ENCODE data around the gene NAA16. TPM values are rescaled to one million over a fixed set of nuclear protein-coding genes. Genes with fewer than 3 reads are reported as not detected.
"Not testable (repeated sequence)": the region's sequence is repeated elsewhere in the genome, so short reads cannot be mapped to it uniquely, and the experiment has no call there.

NAA16 gene
- total RNA-seq, 1 donor from 2014 or later: 18.8 TPM

DNA sequence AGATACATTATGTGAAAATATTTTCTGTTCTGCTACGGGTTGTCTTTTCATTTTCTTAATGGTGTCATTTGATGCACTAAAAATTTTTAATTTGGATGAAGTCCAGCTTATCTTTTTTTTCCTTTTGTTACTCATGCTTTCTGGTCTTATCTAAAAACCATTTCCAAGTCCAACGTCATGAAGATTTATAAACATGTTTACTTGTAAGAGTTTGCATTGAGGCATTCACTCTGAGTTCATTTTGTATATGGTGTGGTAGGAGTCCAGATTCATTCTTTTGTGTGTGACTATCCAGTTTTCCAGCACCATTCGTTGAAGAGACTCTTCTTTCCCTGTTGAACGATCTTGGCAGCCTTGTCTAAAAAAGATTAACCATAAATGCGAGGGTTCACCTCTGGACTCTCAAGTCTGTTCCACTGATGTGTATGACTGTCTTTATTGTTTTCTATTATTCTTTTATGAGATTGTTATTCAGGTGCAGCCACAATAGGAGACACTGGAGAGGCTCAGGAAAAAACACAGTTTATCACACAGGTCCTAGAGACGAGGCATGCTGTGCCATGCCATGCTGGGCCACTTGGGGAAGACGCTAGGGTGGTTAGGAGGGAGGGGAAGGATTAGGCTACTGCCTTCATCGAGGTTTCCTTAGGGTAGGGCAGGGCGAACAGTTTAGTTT, 35.0 kb downstream of the NAA16 start:
- no peaks in the 10 kb centered on the region for H3K27me3 ChIP-seq (ENCODE audit: control insufficient read depth in 3 of 3, insufficient read depth in 3 of 3, low read length in 3 of 3)
- H3K9ac ChIP-seq (ENCODE audit: low read depth in 1 of 3, low read length in 3 of 3): no peak overlapping the region
- no peak overlapping the region for H3K4me3 ChIP-seq (ENCODE audit: low read length in 3 of 3)
- no peaks in the 10 kb centered on the region for H3K9me3 ChIP-seq (ENCODE audit: control insufficient read depth in 3 of 3, low read length in 3 of 3)
- H3K36me3 ChIP-seq (ENCODE audit: control insufficient read depth in 3 of 3, insufficient read depth in 3 of 3, low read length in 3 of 3): peaks cover 7 to 16% (median 12%) of the 10 kb centered on the region in 3 donors
- no peaks in the 10 kb centered on the region for H3K4me1 ChIP-seq (ENCODE audit: control insufficient read depth in 3 of 3, insufficient read depth in 3 of 3, low read length in 3 of 3)
- no peak overlapping the region for H3K27ac ChIP-seq (ENCODE audit: low read depth, low read length)

DNA sequence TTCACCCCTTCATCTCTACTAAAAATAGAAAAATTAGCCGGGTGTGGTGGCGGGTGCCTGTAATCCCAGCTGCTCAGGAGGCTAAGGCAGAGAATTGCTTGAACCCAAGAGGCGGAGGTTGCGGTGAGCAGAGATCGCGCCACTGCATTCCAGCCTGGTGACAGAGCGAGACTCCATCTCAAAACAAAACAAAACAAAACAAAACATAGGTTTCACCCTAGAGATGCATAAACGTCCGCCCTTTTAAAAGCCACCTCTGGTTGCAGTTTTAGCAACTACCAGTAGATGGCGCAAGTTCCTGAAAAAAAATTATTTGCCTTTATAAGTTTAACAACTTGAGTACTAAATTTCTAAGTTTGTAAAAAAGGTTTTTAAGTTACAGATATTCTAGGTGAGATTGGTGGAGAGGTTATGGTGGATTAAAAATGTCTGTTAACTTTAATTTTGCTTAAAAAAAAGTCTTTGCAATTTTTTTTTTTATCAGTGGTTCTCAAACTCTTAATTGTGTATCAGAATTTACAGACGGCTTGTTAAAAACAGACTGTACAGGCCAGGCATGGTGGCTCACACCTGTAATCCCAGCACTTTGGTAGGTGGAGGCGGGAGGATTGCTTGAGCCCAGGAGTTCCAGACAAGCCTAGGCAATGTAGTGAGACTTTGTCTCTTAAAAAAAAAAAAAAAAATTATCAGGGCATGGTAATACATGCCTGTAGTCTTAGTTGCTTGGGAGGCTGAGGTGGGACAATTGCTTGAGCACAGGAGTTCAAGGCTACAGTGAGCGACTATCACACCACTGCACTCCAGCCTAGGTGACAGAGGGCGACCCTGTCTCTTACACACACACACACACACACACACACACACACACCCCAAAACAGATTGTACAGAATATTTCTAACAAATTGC, 42.1 kb downstream of the NAA16 start:
- Histone ChIP-seq H3K27me3 (ENCODE audit: control insufficient read depth in 3 of 3, insufficient read depth in 3 of 3, low read length in 3 of 3) (no peaks in the 10 kb centered on the region), H3K4me1 (ENCODE audit: control insufficient read depth in 3 of 3, insufficient read depth in 3 of 3, low read length in 3 of 3) (peaks cover 0 to 4% (median 0%) of the 10 kb centered on the region in 3 donors), H3K27ac (ENCODE audit: low read depth, low read length) (no peak overlapping the region), H3K4me3 (ENCODE audit: low read length in 3 of 3) (no peak overlapping the region), H3K9ac (ENCODE audit: low read depth in 1 of 3, low read length in 3 of 3) (no peak overlapping the region), H3K36me3 (ENCODE audit: control insufficient read depth in 3 of 3, insufficient read depth in 3 of 3, low read length in 3 of 3) (peaks cover 3 to 13% (median 12%) of the 10 kb centered on the region in 3 donors), H3K9me3 (ENCODE audit: control insufficient read depth in 3 of 3, low read length in 3 of 3) (no peaks in the 10 kb centered on the region)

DNA sequence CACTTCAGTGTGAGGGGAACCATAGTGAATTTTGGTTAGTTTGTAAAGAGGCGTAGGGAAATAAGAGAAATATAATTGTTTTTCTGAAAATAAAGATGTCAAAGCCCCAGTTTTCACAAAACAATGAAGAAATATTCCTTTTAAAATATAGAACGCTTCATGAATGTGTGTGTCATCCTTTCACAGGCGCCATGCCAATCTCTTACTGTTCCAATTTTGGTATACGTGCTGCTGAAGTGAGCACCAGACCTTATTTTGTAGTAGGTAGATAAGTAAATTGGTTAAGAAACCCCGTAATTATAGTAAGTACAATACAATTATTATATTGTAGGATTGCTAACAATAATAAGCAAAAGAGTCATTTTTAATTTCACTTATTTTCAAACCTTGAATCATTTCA, 43.3 kb downstream of the NAA16 start:
- Histone ChIP-seq H3K9ac (ENCODE audit: low read depth in 1 of 3, low read length in 3 of 3) (no peak overlapping the region), H3K4me1 (ENCODE audit: control insufficient read depth in 3 of 3, insufficient read depth in 3 of 3, low read length in 3 of 3) (peaks cover 0 to 4% (median 0%) of the 10 kb centered on the region in 3 donors), H3K9me3 (ENCODE audit: control insufficient read depth in 3 of 3, low read length in 3 of 3) (no peaks in the 10 kb centered on the region), H3K27ac (ENCODE audit: low read depth, low read length) (no peak overlapping the region), H3K27me3 (ENCODE audit: control insufficient read depth in 3 of 3, insufficient read depth in 3 of 3, low read length in 3 of 3) (no peaks in the 10 kb centered on the region), H3K36me3 (ENCODE audit: control insufficient read depth in 3 of 3, insufficient read depth in 3 of 3, low read length in 3 of 3) (peaks cover 3 to 20% (median 17%) of the 10 kb centered on the region in 3 donors), H3K4me3 (ENCODE audit: low read length in 3 of 3) (no peak overlapping the region)

DNA sequence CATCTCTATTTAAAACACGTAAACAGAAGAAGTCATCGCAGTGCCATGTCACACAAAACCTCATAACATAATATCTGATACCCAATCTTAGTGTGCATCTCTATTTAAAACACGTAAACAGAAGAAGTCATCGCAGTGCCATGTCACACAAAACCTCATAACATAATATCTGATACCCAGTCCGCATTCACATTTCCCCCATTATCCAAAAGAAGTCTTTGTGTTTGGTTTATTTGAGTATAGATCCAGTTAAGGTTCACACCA, 45.2 kb downstream of the NAA16 start:
- H3K4me1 ChIP-seq (ENCODE audit: control insufficient read depth in 3 of 3, insufficient read depth in 3 of 3, low read length in 3 of 3); H3K4me3 ChIP-seq (ENCODE audit: low read length in 3 of 3); H3K9ac ChIP-seq (ENCODE audit: low read depth in 1 of 3, low read length in 3 of 3); H3K27ac ChIP-seq (ENCODE audit: low read depth, low read length); H3K9me3 ChIP-seq (ENCODE audit: control insufficient read depth in 3 of 3, low read length in 3 of 3); H3K27me3 ChIP-seq (ENCODE audit: control insufficient read depth in 3 of 3, insufficient read depth in 3 of 3, low read length in 3 of 3): not testable (repeated sequence)
- peaks cover 3 to 23% (median 18%) of the 10 kb centered on the region in 3 donors for H3K36me3 ChIP-seq (ENCODE audit: control insufficient read depth in 3 of 3, insufficient read depth in 3 of 3, low read length in 3 of 3)

DNA sequence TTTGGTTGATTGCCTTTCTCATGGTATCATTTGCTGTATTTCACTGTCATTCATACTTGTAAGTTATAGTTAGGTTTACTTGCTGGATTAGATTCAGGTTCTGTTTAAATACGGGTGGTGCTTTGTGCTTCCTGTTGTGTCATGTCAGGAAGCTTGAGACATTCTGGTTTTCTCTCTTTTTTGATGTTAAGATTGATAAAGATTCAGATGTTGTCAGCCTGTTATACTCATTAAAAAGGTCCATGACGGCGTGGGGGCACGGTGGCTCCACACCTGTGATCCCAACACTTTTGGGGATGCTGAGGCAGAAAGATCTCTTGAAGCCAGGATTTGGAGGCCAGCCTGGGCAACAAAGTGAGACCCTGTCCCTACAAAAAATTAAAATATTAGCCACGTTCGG, 45.7 kb downstream of the NAA16 start:
- Histone ChIP-seq H3K27ac (ENCODE audit: low read depth, low read length) (no peak overlapping the region), H3K4me1 (ENCODE audit: control insufficient read depth in 3 of 3, insufficient read depth in 3 of 3, low read length in 3 of 3) (peaks cover 0 to 4% (median 0%) of the 10 kb centered on the region in 3 donors), H3K4me3 (ENCODE audit: low read length in 3 of 3) (no peak overlapping the region), H3K27me3 (ENCODE audit: control insufficient read depth in 3 of 3, insufficient read depth in 3 of 3, low read length in 3 of 3) (no peaks in the 10 kb centered on the region), H3K9me3 (ENCODE audit: control insufficient read depth in 3 of 3, low read length in 3 of 3) (no peaks in the 10 kb centered on the region), H3K36me3 (ENCODE audit: control insufficient read depth in 3 of 3, insufficient read depth in 3 of 3, low read length in 3 of 3) (peaks cover 3 to 26% (median 18%) of the 10 kb centered on the region in 3 donors), H3K9ac (ENCODE audit: low read depth in 1 of 3, low read length in 3 of 3) (no peak overlapping the region)

DNA sequence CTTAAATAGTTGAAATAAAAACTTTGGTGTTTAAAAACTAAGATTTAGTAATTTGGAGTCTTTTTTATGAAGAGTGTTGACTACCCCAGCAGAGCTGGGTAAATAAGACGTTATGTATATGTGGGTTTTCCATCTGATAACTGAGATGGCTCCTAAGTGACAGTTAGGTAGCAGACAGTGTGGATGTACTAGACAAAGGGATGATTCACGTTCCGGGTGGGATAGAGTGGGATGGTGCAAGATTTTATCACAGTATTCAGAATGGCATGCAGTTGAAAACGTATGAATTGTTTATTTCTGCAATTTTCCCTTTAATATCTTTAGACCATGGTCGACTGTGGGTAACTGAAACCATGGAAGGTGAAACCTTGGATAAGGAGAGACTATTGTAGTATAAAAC, 50.4 kb downstream of the NAA16 start:
- Histone ChIP-seq H3K4me3 (ENCODE audit: low read length in 3 of 3) (no peak overlapping the region), H3K9me3 (ENCODE audit: control insufficient read depth in 3 of 3, low read length in 3 of 3) (no peaks in the 10 kb centered on the region), H3K36me3 (ENCODE audit: control insufficient read depth in 3 of 3, insufficient read depth in 3 of 3, low read length in 3 of 3) (peaks cover 7 to 34% (median 26%) of the 10 kb centered on the region in 3 donors)

DNA sequence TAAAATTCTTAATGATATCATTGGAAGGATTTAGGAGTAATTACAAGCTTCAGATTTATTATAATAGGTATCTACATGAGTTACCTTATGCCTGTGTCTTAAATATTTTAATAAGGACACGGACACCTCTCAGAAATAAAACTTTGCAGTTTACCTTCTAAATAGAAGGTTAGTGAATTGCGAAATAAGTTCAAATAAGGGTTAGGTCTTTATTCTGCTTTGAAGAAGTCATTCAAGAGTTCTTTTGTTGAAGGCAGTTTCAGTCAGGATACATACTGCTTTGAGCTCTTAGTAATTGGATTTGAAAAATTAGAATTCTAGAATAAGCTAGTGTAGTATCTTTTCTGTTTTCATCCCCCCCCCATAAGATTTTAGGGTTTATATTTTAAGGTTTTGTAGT, 53.0 kb downstream of the NAA16 start:
- H3K36me3 ChIP-seq (ENCODE audit: control insufficient read depth in 3 of 3, insufficient read depth in 3 of 3, low read length in 3 of 3): peaks cover 11 to 39% (median 23%) of the 10 kb centered on the region in 3 donors
- no peaks in the 10 kb centered on the region for H3K27me3 ChIP-seq (ENCODE audit: control insufficient read depth in 3 of 3, insufficient read depth in 3 of 3, low read length in 3 of 3)
- no peaks in the 10 kb centered on the region for H3K4me1 ChIP-seq (ENCODE audit: control insufficient read depth in 3 of 3, insufficient read depth in 3 of 3, low read length in 3 of 3)
- H3K27ac ChIP-seq (ENCODE audit: low read depth, low read length): no peak overlapping the region
- no peak overlapping the region for H3K9ac ChIP-seq (ENCODE audit: low read depth in 1 of 3, low read length in 3 of 3)
- H3K9me3 ChIP-seq (ENCODE audit: control insufficient read depth in 3 of 3, low read length in 3 of 3): no peaks in the 10 kb centered on the region
- H3K4me3 ChIP-seq (ENCODE audit: low read length in 3 of 3): no peak overlapping the region

More for the DNA sequence above, 50.4 kb downstream of the NAA16 start:
- Histone ChIP-seq H3K27me3 (ENCODE audit: control insufficient read depth in 3 of 3, insufficient read depth in 3 of 3, low read length in 3 of 3) (no peaks in the 10 kb centered on the region), H3K4me1 (ENCODE audit: control insufficient read depth in 3 of 3, insufficient read depth in 3 of 3, low read length in 3 of 3) (no peaks in the 10 kb centered on the region), H3K27ac (ENCODE audit: low read depth, low read length) (no peak overlapping the region), H3K9ac (ENCODE audit: low read depth in 1 of 3, low read length in 3 of 3) (no peak overlapping the region)

DNA sequence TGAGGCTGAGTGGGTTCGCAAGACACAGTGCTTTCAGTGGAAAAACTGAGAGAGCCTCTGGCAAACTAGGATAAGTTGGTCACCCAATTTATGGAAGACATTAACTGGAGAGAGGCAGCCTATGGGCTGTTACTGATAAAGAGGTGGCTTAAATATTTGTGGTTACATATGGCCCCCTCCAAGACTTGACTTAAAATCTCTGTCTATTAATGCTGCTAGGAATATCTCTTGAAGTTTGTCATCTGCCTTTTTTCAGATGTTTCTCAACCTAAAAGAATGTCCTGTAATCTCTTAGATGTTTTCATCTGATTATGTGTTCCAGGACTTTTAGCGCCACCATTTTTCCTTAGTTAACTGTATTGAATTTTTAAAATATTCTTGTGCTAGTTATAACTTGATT, 54.6 kb downstream of the NAA16 start:
- H3K27me3 ChIP-seq (ENCODE audit: control insufficient read depth in 3 of 3, insufficient read depth in 3 of 3, low read length in 3 of 3): no peaks in the 10 kb centered on the region
- H3K9me3 ChIP-seq (ENCODE audit: control insufficient read depth in 3 of 3, low read length in 3 of 3): no peaks in the 10 kb centered on the region
- no peak overlapping the region for H3K9ac ChIP-seq (ENCODE audit: low read depth in 1 of 3, low read length in 3 of 3)
- H3K27ac ChIP-seq (ENCODE audit: low read depth, low read length): no peak overlapping the region
- no peak overlapping the region for H3K4me3 ChIP-seq (ENCODE audit: low read length in 3 of 3)
- no peaks in the 10 kb centered on the region for H3K4me1 ChIP-seq (ENCODE audit: control insufficient read depth in 3 of 3, insufficient read depth in 3 of 3, low read length in 3 of 3)
- peaks cover 15 to 43% (median 31%) of the 10 kb centered on the region in 3 donors for H3K36me3 ChIP-seq (ENCODE audit: control insufficient read depth in 3 of 3, insufficient read depth in 3 of 3, low read length in 3 of 3)

DNA sequence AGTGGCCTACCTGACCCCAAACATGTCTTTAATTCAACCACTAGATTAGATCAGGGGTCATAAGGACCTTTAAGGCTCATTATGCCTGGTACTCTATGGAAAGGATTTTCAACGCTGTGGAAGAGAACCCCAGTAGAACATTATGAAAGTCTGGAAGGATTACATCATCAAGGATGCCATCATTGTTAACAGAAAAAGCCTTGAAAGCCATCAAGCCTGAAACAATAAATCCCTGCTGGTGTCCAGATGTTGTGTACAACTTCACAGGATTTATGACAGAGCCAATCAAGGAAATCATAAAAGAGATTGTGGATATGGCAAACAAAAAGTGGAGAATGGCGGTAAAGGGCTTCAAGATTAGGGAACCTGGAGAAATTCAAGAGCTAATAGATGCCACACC, 59.7 kb downstream of the NAA16 start:
- Histone ChIP-seq H3K4me3 (ENCODE audit: low read length in 3 of 3) (no peak overlapping the region), H3K9me3 (ENCODE audit: control insufficient read depth in 3 of 3, low read length in 3 of 3) (no peaks in the 10 kb centered on the region), H3K9ac (ENCODE audit: low read depth in 1 of 3, low read length in 3 of 3) (no peak overlapping the region), H3K27ac (ENCODE audit: low read depth, low read length) (no peak overlapping the region), H3K27me3 (ENCODE audit: control insufficient read depth in 3 of 3, insufficient read depth in 3 of 3, low read length in 3 of 3) (no peaks in the 10 kb centered on the region), H3K4me1 (ENCODE audit: control insufficient read depth in 3 of 3, insufficient read depth in 3 of 3, low read length in 3 of 3) (no peaks in the 10 kb centered on the region), H3K36me3 (ENCODE audit: control insufficient read depth in 3 of 3, insufficient read depth in 3 of 3, low read length in 3 of 3) (peaks cover 14 to 42% (median 39%) of the 10 kb centered on the region in 3 donors)

DNA sequence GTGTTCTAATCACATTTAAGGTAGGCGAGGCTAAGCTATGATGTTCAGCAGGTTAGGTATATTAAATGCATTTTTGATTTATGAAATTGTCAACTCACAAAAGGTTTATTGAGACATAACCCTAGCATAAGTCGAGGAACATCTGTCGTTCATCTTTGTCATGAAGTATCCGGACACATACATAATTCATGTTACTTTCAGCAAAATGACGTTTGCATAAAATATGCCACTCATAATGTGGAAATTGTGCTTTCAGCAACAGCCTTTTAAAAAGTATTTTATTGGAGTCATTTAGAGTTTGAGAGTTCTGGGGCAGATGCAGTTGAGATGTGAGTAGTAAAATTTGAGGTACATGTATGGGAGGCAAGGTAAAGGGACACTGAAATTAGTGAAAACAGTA, 66.4 kb downstream of the NAA16 start:
- H3K4me1 ChIP-seq (ENCODE audit: control insufficient read depth in 3 of 3, insufficient read depth in 3 of 3, low read length in 3 of 3): no peaks in the 10 kb centered on the region
- H3K9ac ChIP-seq (ENCODE audit: low read depth in 1 of 3, low read length in 3 of 3): no peak overlapping the region
- no peaks in the 10 kb centered on the region for H3K9me3 ChIP-seq (ENCODE audit: control insufficient read depth in 3 of 3, low read length in 3 of 3)
- H3K4me3 ChIP-seq (ENCODE audit: low read length in 3 of 3): no peak overlapping the region
- no peak overlapping the region for H3K27ac ChIP-seq (ENCODE audit: low read depth, low read length)
- H3K27me3 ChIP-seq (ENCODE audit: control insufficient read depth in 3 of 3, insufficient read depth in 3 of 3, low read length in 3 of 3): no peaks in the 10 kb centered on the region
- H3K36me3 ChIP-seq (ENCODE audit: control insufficient read depth in 3 of 3, insufficient read depth in 3 of 3, low read length in 3 of 3): peaks cover 6 to 27% (median 13%) of the 10 kb centered on the region in 3 donors

Measured in skeletal muscle tissue (tissue), 4 donors.